Nephron (organoid): ENCODE measurements around the gene TXK.

Experiments
- H3K27ac Mint-ChIP-seq, 3 experiments: 2 replicates each; pipeline ENCODE4 v1.8.0; 2020; ENCODE audit warnings: mixed read lengths in 3 of 3, mild to moderate bottlenecking in 2 of 3, moderate library complexity in 1 of 3
- H3K27me3 Mint-ChIP-seq: 2 replicates; pipeline ENCODE4 v1.8.0; 2021; ENCODE audit warnings: low read depth, mild to moderate bottlenecking, moderate library complexity, mixed read lengths
- H3K36me3 Mint-ChIP-seq: 2 replicates; pipeline ENCODE4 v1.8.0; 2020; ENCODE audit warnings: low read depth, mixed read lengths
- H3K4me1 Mint-ChIP-seq: 2 replicates; pipeline ENCODE4 v1.8.0; 2020; ENCODE audit warnings: mixed read lengths
- H3K4me3 Mint-ChIP-seq, 3 experiments: 2 replicates each; pipeline ENCODE4 v1.8.0; 2020; ENCODE audit warnings: mild to moderate bottlenecking in 3 of 3, mixed read lengths in 3 of 3, moderate library complexity in 2 of 3
- H3K9me3 Mint-ChIP-seq: 2 replicates; pipeline ENCODE4 v1.8.0; 2020; ENCODE audit warnings: mixed read lengths
- CTCF ChIP-seq, 3 experiments: fragments of 200-600 bp; sonication (generic); IDR thresholded peaks; one replicate each; pipeline ENCODE4 v1.5.0; 2021; ENCODE audit warnings: antibody characterized with exemption in 3 of 3; ENCODE audit not compliant: unreplicated experiment in 3 of 3

Gene TXK

DNA sequence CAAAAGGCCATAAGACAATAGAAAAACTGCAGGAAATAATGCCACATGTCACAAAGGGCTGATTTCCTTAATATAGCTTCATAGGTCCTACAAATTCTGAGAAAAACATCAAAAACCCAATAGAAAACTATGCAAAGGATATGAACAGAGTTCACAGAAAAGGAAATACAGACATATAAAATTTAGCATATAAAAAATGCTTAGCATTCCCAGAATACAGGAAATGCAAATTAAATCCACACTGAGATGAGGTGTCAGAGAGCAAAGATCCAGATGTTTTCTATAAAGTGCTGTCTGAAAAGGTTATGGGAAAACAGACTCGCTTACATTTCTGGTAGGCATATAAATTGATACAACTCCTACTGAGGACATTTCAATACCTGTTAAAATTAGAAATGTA is 33.8 kb downstream of the TXK start:
- H3K4me1 Mint-ChIP-seq = no peaks in the 10 kb centered on the region
- no peak overlapping the region for H3K4me3 Mint-ChIP-seq
- H3K27me3 Mint-ChIP-seq = no peaks in the 10 kb centered on the region
- no peaks in the 10 kb centered on the region for H3K36me3 Mint-ChIP-seq
- H3K27ac Mint-ChIP-seq = no peak overlapping the region
- TF ChIP-seq CTCF (IDR thresholded peaks at IDR 0.05; ENCODE audit: unreplicated experiment in 3 of 3) = no peak
- H3K9me3 Mint-ChIP-seq = no peaks in the 10 kb centered on the region

GRCh38 chr4:48095441-48095840 is 38.6 kb downstream of the TXK start:
- Mint-ChIP-seq H3K27ac (no peak overlapping the region), H3K9me3 (no peaks in the 10 kb centered on the region), H3K4me1 (no peaks in the 10 kb centered on the region), H3K36me3 (no peaks in the 10 kb centered on the region), H3K4me3 (no peak overlapping the region), H3K27me3 (no peaks in the 10 kb centered on the region)
- TF ChIP-seq CTCF (IDR thresholded peaks at IDR 0.05; ENCODE audit: unreplicated experiment in 3 of 3) = no peak

DNA sequence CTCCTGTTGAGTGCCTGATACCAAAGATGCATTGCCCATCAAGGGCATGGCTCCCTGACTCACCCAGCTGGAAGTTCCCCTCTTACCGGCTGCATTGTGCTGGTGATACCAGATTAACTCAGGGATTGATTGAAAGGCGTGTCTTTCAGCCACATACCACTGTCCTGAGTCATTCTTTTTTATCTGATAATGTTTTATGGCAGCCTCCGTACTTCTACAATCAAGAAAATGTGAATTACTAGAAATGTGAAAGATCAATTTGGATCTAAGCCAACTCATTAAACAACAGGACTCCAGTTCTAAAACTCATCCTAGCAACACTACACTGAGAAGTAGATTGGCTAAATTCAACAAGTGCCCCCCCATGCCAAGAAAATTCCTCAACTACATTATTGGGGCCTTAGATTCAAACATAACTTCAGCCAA is 40.0 kb downstream of the TXK start:
- H3K27me3 Mint-ChIP-seq = no peaks in the 10 kb centered on the region
- H3K4me1 Mint-ChIP-seq = no peaks in the 10 kb centered on the region
- H3K9me3 Mint-ChIP-seq = no peaks in the 10 kb centered on the region
- TF ChIP-seq CTCF (IDR thresholded peaks at IDR 0.05; ENCODE audit: unreplicated experiment in 3 of 3) = no peak
- no peak overlapping the region for H3K27ac Mint-ChIP-seq
- H3K36me3 Mint-ChIP-seq = no peaks in the 10 kb centered on the region
- H3K4me3 Mint-ChIP-seq = no peak overlapping the region

DNA sequence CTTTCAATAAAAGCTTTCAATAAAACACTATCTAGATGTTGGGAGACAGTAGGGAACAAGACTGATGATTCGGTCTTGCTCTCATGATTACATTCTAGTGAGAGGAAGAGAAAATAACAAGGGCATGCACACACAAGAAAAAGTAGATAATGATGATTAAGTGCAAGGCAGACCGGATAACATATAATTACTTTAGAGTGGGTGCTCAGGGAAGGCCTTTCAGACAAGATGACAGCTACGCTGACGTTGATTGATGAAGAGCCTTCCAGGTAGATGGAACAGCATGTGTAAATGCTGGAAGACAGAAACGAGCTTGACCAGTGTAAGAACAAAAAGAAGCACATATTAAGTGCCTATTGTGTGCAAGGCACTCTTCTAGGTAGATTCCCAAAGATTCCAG is 43.4 kb downstream of the TXK start:
- TF ChIP-seq CTCF (IDR thresholded peaks at IDR 0.05; ENCODE audit: unreplicated experiment in 3 of 3) = no peak
- Mint-ChIP-seq H3K27ac (no peak overlapping the region), H3K27me3 (no peaks in the 10 kb centered on the region), H3K9me3 (no peaks in the 10 kb centered on the region), H3K4me1 (no peaks in the 10 kb centered on the region), H3K36me3 (no peaks in the 10 kb centered on the region), H3K4me3 (no peak overlapping the region)

DNA sequence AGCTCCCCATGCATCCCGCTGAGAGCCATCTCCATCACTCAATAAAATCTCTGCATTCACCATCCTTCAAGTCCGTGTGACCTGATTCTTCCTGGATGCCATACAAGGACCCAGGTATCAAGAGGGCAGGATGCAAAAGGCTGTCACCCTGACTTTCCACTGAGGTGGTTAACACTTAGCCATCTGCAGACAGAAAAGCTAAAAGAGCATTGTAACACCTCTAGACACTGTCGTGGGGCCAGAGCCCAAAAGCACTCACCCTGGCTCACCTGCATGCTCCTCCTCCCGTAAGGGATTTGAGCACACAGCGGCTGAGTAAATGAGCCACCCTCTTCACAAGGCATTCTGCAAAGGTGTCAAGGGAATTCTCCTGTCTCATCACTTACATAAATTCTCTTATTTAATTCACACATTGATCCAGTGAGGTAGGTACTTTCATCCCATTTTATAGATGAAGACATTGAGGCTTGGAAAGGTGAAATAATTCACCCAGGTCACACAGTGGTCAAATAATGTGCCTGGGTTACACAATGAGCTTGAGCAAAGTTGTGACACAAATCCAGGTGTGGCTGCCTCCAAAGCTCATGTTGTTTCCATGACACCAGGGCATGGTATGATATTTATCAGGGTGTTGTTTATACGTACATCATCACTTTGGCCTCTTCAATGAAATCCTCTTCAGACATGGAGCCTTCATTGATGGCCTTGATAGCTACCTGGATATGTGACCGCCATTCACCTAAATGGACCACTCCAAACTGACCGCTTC is 48.0 kb downstream of the TXK start:
- no peaks in the 10 kb centered on the region for H3K9me3 Mint-ChIP-seq
- no peak overlapping the region for H3K27ac Mint-ChIP-seq
- no peaks in the 10 kb centered on the region for H3K36me3 Mint-ChIP-seq
- H3K4me1 Mint-ChIP-seq = no peaks in the 10 kb centered on the region
- H3K4me3 Mint-ChIP-seq = no peak overlapping the region
- TF ChIP-seq CTCF (IDR thresholded peaks at IDR 0.05; ENCODE audit: unreplicated experiment in 3 of 3) = no peak
- H3K27me3 Mint-ChIP-seq = no peaks in the 10 kb centered on the region

GRCh38 chr4:48082956-48083355 is 51.1 kb downstream of the TXK start:
- Mint-ChIP-seq H3K36me3 (no peaks in the 10 kb centered on the region), H3K27me3 (no peaks in the 10 kb centered on the region), H3K4me1 (peaks cover 5% of the 10 kb centered on the region), H3K9me3 (no peaks in the 10 kb centered on the region), H3K4me3 (no peak overlapping the region), H3K27ac (no peak overlapping the region)
- no peak for TF ChIP-seq CTCF (IDR thresholded peaks at IDR 0.05; ENCODE audit: unreplicated experiment in 3 of 3)
